SKM-1 treated with dmso at 0.1 percent for 144 hours (cell line): Measurements from ENCODE around the gene SMIM28.
A peak's percentile ranks its signal among the peaks of the same experiment; 100 is the strongest.
"Not testable (repeated sequence)": the region's sequence is repeated elsewhere in the genome, so short reads cannot be mapped to it uniquely, and the experiment has no call there.

Source experiments
- DNase-seq: peaks from one replicate; lab custom pipeline; 2025; ENCODE audit not compliant: unreplicated experiment; lab: John Stamatoyannopoulos, UW

The SMIM28 gene

GRCh38 chr6:138377844-138378243 lies at the start of gene SMIM28:
Gene SMIM28 (plus strand): TSS chr6:138377905. CDS start chr6:138378073, 168 bp downstream.
- no peak for DNase-seq

- DNase-seq: peak; percentile 47
Measured at GRCh38 chr6:138328210-138328609, 49.5 kb upstream of the SMIM28 start.

DNA sequence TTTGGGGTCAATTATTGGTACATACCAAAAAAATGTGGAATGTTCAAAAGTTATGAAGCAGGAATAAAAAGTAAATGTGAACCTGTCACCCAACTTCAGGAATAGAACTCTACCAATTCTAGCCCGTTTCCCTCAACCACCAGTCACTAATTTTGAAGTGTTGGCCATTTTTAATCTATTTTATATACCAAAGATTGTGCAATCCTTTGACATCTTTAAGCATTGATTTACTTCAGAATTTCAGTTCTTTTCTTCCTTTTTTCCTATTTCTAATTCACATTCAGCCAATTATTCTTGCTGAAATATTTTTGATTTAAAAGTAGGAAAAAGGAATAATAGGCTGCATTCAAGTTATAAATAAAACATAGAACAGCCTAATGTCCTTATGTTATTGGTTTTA lies 46.9 kb upstream of the SMIM28 start:
- DNase-seq: no peak

DNA sequence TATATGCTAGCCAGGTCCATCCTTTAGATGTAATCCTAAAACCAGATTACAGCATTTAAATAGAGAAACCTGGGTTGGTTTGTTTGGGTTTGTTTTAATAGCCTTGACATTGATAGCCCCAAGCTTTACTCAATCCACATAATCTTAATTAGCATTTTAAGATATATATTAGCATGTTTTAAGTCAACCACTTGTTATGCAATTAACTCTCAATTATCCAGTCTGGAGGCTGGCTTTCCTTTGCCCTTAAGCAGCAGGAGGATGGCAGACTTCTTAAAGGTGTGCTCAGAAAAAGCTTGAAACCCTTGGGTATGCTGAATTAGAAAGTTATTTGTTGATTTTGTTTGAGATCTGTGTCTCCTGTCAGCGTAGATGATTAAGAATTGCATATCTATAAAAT lies 46.3 kb upstream of the SMIM28 start:
- DNase-seq: no peak

DNA sequence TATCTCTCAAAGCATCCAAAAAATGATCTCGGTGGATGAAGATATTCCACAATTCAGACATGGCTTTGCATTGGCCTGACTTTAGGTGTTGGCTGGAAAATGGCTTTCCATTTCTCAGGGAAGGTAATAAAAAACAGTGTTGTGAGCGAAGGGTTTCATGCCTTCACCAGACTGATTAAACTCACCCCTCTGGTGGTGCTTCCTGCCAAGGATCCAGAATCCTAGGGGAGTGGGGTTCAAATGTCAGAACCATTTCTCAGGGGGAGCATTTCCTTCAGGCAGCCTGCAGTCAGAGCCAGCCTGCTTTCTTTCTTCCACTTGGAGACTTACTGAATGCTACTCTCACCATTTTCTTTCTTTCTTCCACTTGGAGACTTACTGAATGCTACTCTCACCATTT lies 45.7 kb upstream of the SMIM28 start:
- DNase-seq: no peak

DNA sequence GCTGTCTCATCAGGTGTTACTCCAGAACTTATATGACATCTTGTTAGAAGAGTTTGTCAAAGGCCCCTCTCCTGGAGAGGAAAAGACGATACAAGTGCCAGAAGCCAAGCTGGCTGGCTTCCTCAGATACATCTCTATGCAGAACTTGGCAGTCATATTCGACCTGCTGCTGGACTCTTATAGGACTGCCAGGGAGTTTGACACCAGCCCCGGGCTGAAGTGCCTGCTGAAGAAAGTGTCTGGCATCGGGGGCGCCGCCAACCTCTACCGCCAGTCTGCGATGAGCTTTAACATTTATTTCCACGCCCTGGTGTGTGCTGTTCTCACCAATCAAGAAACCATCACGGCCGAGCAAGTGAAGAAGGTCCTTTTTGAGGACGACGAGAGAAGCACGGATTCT lies 43.7 kb upstream of the SMIM28 start:
- DNase-seq: no peak

DNA sequence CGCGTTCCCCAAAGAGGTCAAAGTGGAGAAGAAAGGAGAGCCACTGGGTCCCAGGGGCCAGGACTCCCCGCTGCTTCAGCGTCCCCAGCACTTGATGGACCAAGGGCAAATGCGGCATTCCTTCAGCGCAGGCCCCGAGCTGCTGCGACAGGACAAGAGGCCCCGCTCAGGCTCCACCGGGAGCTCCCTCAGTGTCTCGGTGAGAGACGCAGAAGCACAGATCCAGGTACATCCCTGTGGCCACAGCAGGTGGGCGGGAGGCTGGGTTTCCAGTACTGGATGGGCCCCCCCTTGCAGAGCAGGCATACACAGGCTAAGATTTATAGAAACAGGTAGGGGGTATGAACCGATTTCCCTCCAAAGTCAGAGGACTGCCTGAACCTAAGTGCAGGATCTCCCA lies 42.7 kb upstream of the SMIM28 start:
- DNase-seq: no peak

GRCh38 chr6:138336221-138336620 lies 41.5 kb upstream of the SMIM28 start:
- DNase-seq: no peak

DNA sequence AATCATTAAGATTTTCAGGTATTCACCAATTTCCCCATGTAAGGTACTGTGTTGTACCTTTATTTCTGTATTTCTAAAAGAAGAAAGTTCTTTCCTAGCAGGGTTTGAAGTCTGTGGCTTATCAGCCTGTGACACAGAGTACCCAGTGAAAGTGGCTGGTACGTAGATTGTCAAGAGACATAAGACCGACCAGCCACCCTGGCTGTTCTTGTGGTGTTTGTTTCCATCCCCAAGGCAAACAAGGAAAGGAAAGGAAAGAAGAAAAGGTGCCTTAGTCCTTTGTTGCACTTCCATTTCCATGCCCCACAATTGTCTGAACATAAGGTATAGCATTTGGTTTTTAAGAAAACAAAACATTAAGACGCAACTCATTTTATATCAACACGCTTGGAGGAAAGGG lies 40.6 kb upstream of the SMIM28 start:
- DNase-seq: no peak

GRCh38 chr6:138339024-138339423 lies 38.7 kb upstream of the SMIM28 start:
- DNase-seq: no peak

DNA sequence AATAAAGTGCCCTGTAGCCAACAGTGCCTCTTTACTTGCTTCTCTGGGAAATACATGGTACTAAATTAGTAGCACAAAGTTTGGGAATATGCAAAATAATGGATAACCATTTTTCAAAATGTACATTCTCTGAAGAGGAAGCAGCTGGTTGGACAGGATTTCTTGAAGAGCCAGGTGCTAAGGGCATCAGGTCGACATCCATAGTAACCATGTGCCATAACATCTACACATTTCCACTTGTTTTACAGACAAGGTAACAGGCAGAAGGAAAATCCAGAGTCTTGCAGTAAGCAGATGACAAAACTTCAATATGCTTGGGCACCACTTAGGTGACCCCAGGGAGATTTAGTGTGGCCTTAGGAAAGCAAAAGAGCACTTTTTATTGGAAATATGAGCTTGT lies 36.5 kb upstream of the SMIM28 start:
- no peak for DNase-seq

GRCh38 chr6:138343112-138343511 lies 34.6 kb upstream of the SMIM28 start:
- DNase-seq: no peak

DNA sequence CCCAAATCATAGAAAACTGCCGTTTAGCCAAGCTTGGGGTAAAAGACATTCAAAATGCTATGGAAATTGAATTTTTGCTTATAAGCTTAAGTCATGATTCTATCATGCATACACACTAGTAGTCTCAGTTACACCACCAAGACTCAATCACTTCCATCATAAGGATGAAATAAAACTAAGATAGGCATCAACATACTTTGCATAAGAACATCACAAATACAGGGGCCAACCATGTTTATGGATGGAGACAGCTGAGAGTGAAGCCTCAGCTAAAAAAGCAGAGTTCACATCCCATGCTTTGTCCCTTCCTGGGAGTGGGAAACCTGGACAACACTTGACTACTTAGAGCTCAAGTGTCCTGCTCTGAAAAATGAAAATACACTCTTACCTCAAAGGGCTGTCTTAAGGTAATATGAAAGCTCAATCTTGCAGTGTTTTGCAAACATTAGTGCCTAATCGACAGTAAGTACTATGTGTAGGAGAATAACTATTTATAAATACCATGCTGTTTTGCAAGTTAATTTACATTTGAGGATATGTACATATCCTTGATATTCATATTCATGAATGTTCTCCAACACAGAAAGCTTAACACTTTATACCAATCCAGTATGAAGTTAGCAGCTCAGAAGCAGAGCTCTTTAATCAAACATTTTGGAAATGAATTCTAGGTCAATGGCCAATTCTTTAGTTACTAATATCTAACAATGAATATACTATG lies 32.0 kb upstream of the SMIM28 start:
- DNase-seq: no peak

- DNase-seq: no peak
Measured at GRCh38 chr6:138346302-138347195, 31.2 kb upstream of the SMIM28 start.

DNA sequence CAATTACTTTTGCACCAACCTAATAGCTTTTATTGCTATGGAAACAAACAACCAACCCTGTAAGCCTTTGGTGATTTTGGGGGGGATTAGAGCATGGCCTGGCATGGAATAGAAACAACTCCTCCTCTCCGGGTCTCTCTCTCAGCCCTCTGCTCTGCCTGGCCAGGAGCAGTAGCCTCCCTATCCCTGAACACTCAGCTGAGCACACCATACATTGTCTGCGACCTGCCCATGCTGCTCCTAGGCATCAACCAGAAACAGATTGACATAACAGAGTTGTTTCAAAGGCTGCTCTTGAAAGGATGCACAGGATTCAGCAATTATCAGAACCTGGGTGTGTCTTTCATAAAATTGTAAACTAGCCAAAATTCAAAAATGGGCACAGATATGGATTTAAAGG lies 29.8 kb upstream of the SMIM28 start:
- DNase-seq: no peak

DNA sequence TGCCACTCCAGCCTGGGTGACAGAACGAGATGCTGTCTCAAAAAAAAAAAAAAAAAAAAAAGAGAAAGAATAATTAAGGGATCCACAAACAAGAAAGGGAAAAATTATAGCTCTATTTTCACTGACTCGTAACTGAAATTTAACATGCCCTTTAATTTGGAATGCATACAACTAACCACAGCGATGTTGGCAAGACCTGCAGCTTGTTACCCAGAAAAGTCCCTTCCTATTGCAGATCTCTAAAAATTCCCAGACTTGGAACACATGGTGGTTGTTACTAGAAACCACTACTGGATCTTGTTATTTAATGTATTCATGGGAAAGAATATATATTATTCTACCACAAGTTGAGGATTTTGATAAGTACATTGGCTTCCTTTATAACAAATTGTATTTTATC lies 27.8 kb upstream of the SMIM28 start:
- no peak for DNase-seq

GRCh38 chr6:138357928-138358327 lies 19.8 kb upstream of the SMIM28 start:
- DNase-seq: no peak

DNA sequence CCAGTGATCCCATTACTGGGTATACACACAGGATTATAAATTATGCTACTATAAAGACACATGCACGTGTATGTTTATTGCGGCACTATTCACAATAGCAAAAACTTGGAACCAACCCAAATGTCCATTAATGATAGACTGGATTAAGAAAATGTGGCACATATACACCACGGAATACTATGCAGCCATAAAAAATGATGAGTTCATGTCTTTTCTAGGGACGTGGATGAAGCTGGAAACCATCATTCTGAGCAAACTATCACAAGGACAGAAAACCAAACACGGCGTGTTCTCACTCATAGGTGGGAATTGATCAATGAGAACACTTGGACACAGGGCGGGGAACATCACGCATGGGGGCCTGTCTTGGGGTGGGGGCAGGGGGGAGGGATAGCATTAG lies 9.0 kb upstream of the SMIM28 start:
- not testable (repeated sequence) for DNase-seq

GRCh38 chr6:138370631-138371451 lies 6.9 kb upstream of the SMIM28 start:
- no peak for DNase-seq

- no peak for DNase-seq
Measured at GRCh38 chr6:138371452-138371711, 6.3 kb upstream of the SMIM28 start.

DNA sequence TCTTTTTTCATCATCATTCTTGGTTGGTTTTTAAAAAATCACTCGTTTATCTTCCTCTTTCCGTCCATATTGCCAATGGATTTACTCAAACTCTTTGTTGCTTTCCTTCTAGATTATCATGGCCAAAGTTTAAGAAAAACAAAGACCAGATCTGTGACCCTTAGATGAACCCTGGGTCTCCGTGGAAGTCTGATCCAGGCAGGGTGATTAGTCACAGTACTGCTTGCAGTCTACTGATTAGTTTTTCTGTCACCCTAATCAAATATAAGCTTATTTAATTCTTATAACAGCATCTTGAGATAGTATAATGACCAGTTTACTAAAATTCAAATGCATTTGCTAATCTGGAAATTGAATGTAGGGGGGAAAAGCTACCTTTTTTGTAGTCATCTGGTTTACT lies 6.0 kb upstream of the SMIM28 start:
- DNase-seq: no peak
